Measurements from ENCODE around the gene UBXN6.

UBXN6 gene

DNA sequence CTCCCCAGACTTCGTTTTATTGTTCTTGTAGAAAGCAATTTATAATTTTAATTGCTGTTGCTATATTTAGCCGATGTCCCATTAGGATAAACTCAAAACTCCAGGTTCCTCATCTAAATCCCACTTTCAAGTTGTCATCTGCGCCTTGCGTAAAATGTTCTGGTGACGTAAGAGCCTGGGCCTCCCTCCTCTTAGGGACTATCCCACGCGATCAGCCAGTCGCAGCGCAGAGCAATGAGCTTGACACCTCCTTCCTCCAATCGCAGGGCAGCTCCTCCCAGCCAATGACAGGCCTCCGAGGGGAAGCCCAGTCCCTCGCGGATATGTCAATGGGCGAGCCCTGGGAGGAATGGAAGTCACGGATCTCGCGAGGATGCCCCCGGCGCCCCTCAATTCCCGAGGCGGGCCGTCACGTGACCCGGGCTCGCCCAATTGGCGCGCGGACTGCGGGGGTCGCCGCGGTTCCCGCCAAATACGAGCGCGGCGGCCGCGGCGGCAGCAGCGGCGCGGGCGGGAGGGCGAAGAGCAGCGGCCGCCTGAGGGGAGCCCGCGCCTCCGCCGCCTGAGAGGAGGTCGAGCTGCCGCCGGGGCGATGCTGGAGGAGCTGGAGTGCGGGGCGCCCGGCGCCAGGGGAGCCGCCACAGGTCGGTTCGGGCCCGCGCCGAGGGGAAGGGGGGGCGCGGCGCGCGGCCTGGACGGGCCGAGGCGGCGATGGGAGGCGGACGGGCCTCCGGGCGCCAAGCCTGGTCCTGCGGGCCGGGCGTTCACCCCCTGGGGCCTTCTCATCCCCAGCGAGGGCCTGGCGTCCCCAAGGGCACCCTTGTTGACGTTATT, 55.2 kb downstream of the UBXN6 start, which contains the start of gene CHAF1A:
Gene CHAF1A (plus strand): TSS at position 470 of the 834 bp plus-strand sequence. CDS start 123 bp downstream, at position 593.
- DNase-seq = peak; percentile 99 to 100 (median 99)

- DNase-seq = no peak
These were observed 55.8 kb downstream of the UBXN6 start for GRCh38 chr19:4401769-4402170.

- DNase-seq = peak; percentile 82 to 92 (median 90)
These were observed 57.3 kb downstream of the UBXN6 start, which contains the start of gene SH3GL1 for GRCh38 chr19:4400135-4400936. Gene SH3GL1, minus strand, starts transcription at chr19:4400547. Its CDS starts 179 bp downstream, at chr19:4400368.

DNA sequence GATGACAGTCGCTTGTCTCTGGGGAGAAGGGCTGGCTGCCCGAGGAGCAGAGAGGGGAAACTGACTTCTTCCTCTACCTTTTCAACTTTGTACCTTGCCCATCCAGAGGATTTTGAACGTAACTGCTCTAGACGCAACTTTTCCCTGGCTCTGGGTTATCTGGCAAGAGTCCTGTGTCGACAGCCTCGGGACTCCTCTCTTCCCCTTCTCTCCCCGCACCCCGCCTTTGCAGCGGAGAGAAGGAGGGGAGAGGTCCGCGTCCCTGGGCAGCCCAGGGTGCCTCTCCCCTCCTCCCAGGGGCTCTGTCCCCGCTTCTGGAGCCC, 57.8 kb downstream of the UBXN6 start:
- peak in 1 of 5 donors; percentile 46 for DNase-seq

GRCh38 chr19:4396949-4397783, 60.4 kb downstream of the UBXN6 start:
- no peak for DNase-seq

All from T-helper 1 cell (primary cell).